Upper lobe of left lung (tissue), 6 donors: ENCODE data around the gene RBM19. TPM values are rescaled to one million over a fixed set of nuclear protein-coding genes. Genes with fewer than 3 reads are reported as not detected.

Experiments
- ATAC-seq, 2 donors: fragments of 200-7000 bp; cut with Tn5 transposase; one replicate each; pipeline ENCODE4 v1.9.1; 2022; ENCODE audit warnings: mild to moderate bottlenecking in 2 of 2, moderate library complexity in 2 of 2; ENCODE audit not compliant: low FRiP score in 2 of 2
- DNase-seq, 2 donors: peaks; one replicate each; pipeline ENCODE4 v3.0.0-alpha.2; 2019 to 2020
- H3K27ac ChIP-seq, 4 donors: fragments of 200-600 bp; sonication (generic); one replicate each; pipeline ENCODE4 v1.5.1; 2016 to 2019
- H3K27me3 ChIP-seq, 4 donors: fragments of 200-600 bp; sonication (generic); one replicate each; pipeline ENCODE4 v1.5.1; 2017 to 2019
- H3K36me3 ChIP-seq, 4 donors: fragments of 200-600 bp; sonication (generic); one replicate each; pipeline ENCODE4 v1.5.1; 2016 to 2019
- H3K4me1 ChIP-seq, 4 donors: fragments of 200-600 bp; sonication (generic); one replicate each; pipeline ENCODE4 v1.5.1; 2018 to 2019
- H3K4me3 ChIP-seq, 4 donors: fragments of 200-600 bp; sonication (generic); one replicate each; pipeline ENCODE4 v1.5.1; 2017 to 2019; ENCODE audit warnings: mild to moderate bottlenecking in 2 of 4, moderate library complexity in 1 of 4
- H3K9me3 ChIP-seq, 4 donors: fragments of 200-600 bp; sonication (generic); one replicate each; pipeline ENCODE4 v1.5.1; 2018 to 2019
- CTCF ChIP-seq, 6 experiments: fragments of 450-650 bp in 4 of 6; fragments of 200-600 bp in 2 of 6; sonication (generic) in 2 of 6; IDR thresholded peaks; one replicate each; pipeline ENCODE4 v1.5.1; 2016 to 2019; ENCODE audit warnings: antibody characterized with exemption in 6 of 6
- EP300 ChIP-seq, 4 donors: sonication (generic); formaldehyde crosslinking; IDR thresholded peaks; one replicate each; pipeline ENCODE4 v1.5.1; 2017; ENCODE audit warnings: antibody characterized with exemption in 4 of 4, control low read depth in 2 of 4
- POLR2A ChIP-seq, 4 donors: fragments of 450-650 bp; IDR thresholded peaks; one replicate each; pipeline ENCODE4 v1.5.1; 2016 to 2017; ENCODE audit warnings: antibody characterized with exemption in 4 of 4, mild to moderate bottlenecking in 2 of 4
- POLR2AphosphoS5 ChIP-seq, 2 donors: sonication (generic); formaldehyde crosslinking; IDR thresholded peaks; one replicate each; pipeline ENCODE4 v1.5.1; 2017; ENCODE audit warnings: antibody characterized with exemption in 2 of 2
- WGBS, 2 donors: methylation state at CpG; one replicate each; pipeline ENCODE4 v1.1.5; 2017 to 2018; 5-methylcytosine and 5-hydroxymethylcytosine counted together
- total RNA-seq, 6 donors: library from RNA; depleted of rRNA in 4 of 6; stranded (reverse); fragments of >200 nt in 4 of 6; gene quantifications; one replicate each; pipeline versions ENCODE4 v1.1.0 to v1.2.1, GENCODE V29; 2016 to 2021
- donor health status: DM: no; HTN: no; CAD: no; lungs with moderate emphysema.
- donor health status: DM: no; HTN: yes; CAD: no; lungs with severe emphysema.

RBM19 gene
- total RNA-seq, 6 donors from 2014 or later = 25.5 to 131 (median 39.9) TPM

GRCh38 chr12:113862590-113863454 is 103.3 kb downstream of the RBM19 start:
- no peak overlapping the region for H3K27ac ChIP-seq
- 54 to 58% methylated on average over 18 of the region's 18 CpGs for WGBS, 2 donors
- DNase-seq = no peak
- TF ChIP-seq POLR2A (IDR thresholded peaks at IDR 0.05) (no peak), CTCF (IDR thresholded peaks at IDR 0.05) (no peak), EP300 (IDR thresholded peaks at IDR 0.05) (no peak), POLR2AphosphoS5 (IDR thresholded peaks at IDR 0.05) (no peak)
- no peaks in the 10 kb centered on the region for H3K27me3 ChIP-seq
- H3K9me3 ChIP-seq = no peaks in the 10 kb centered on the region
- ATAC-seq = no peak
- no peak overlapping the region for H3K4me3 ChIP-seq
- H3K4me1 ChIP-seq = no peaks in the 10 kb centered on the region
- H3K36me3 ChIP-seq = peaks cover 0 to 22% (median 12%) of the 10 kb centered on the region in 4 donors

DNA sequence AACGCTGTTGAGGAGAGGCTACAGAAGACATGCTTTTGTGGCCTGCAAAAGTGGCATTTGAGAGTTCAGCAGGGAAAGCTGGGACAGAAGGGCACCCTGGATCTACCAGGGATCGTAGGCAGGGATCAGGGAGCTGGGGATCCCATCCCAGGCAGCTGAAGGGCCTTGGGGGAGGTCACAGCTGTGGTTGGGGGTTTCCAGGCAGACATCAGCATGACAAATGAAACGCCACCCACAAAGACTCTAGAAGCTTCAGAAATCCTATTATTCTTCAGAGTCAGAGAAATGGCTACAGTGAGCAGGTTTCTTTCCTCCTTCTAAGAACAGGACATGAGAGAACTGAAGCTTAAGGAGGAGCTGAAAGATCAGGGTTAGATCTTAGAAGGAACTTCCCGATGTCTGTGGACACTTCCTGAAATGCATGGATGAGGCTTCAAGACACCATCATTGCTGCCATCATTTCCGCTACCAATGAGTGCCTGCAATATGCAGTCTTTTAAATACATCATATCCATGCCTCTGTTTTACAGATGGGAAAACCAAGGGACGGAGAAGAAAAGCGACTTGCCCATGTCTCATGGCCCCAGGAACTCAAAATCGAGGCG is 104.3 kb downstream of the RBM19 start:
- Histone ChIP-seq H3K36me3 (peaks cover 5 to 32% (median 19%) of the 10 kb centered on the region in 4 donors), H3K9me3 (no peaks in the 10 kb centered on the region), H3K4me3 (no peak overlapping the region), H3K4me1 (no peaks in the 10 kb centered on the region), H3K27ac (no peak overlapping the region), H3K27me3 (no peaks in the 10 kb centered on the region)
- WGBS, 2 donors = 85 to 91% methylated on average over 9 of the region's 9 CpGs
- ATAC-seq (no peak), DNase-seq (no peak)
- no peak for TF ChIP-seq POLR2A (IDR thresholded peaks at IDR 0.05)
- TF ChIP-seq POLR2AphosphoS5 (IDR thresholded peaks at IDR 0.05) = no peak
- no peak for TF ChIP-seq CTCF (IDR thresholded peaks at IDR 0.05)
- TF ChIP-seq EP300 (IDR thresholded peaks at IDR 0.05) = no peak

DNA sequence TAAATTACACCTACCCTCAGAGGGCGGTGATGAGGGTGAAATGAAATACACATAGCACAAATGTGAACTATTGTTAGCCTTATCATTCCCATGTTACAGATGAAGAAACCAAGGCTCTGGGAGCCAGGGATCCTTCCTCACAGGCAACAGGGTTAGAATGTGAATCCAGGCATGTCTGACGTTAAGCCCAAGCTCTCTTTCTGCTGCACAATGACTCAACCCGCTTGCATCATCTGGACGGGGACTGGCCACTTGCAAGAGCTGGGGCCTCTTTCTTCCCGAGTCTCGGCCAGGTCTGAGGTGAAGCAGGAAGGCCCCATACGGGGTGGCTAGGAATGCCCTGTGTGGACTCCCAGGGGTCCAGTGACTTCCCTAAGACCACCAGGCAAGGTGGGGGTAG is 105.2 kb downstream of the RBM19 start:
- no peaks in the 10 kb centered on the region for H3K9me3 ChIP-seq
- H3K27me3 ChIP-seq = no peaks in the 10 kb centered on the region
- DNase-seq = peak in 1 of 2 donors; percentile 30
- peaks cover 5 to 41% (median 26%) of the 10 kb centered on the region in 4 donors for H3K36me3 ChIP-seq
- no peak for ATAC-seq
- no peak overlapping the region for H3K27ac ChIP-seq
- WGBS, 2 donors = 88 to 90% methylated on average over 4 to 7 of the region's 7 CpGs
- TF ChIP-seq EP300 (IDR thresholded peaks at IDR 0.05) (no peak), POLR2A (IDR thresholded peaks at IDR 0.05) (no peak)
- H3K4me3 ChIP-seq = no peak overlapping the region
- no peaks in the 10 kb centered on the region for H3K4me1 ChIP-seq

DNA sequence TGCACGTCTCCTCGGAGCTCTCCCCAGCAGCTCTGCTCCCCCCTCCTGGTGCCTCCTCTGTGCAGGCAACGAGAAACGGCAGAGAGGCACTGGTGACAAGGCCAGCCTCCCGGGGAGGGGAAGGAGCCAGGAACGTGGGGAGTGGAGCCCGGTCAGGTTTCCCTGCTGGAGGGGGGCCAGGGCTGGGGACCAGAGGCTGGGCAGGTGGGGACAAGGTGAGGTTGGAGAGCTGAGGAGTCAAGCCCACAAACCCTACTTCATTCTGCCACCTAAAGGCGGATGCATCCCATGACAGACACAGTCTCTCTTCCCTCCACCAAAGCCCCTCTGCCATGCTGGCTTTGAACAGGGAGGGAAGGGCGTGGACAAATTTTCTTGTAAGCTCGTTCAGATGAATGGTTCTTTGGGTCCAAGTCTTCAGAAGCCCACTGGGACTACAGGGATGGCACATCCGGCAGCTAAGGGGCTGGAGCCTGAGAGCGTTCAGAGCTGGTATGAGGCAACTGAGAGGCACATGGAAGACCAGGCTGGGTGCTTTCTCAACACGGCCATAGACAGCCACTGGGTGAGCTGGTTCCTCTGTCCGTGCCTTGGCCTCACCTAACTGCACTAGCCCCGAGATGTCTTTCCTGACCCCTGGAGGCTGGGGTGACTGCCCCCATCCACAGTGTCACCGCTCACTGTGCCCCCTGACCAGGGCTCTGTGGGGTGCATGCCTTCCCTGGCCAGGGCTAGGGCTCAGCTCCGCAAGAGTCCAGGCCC is 105.9 kb downstream of the RBM19 start:
- no peaks in the 10 kb centered on the region for H3K4me1 ChIP-seq
- ATAC-seq (no peak), DNase-seq (no peak)
- H3K27ac ChIP-seq = no peak overlapping the region
- H3K36me3 ChIP-seq = peaks cover 5 to 48% (median 28%) of the 10 kb centered on the region in 4 donors
- TF ChIP-seq CTCF (IDR thresholded peaks at IDR 0.05) (no peak), POLR2AphosphoS5 (IDR thresholded peaks at IDR 0.05) (no peak), EP300 (IDR thresholded peaks at IDR 0.05) (no peak)
- no peaks in the 10 kb centered on the region for H3K9me3 ChIP-seq
- H3K4me3 ChIP-seq = no peak overlapping the region
- 76 to 78% methylated on average over 15 to 17 of the region's 17 CpGs for WGBS, 2 donors
- no peaks in the 10 kb centered on the region for H3K27me3 ChIP-seq

DNA sequence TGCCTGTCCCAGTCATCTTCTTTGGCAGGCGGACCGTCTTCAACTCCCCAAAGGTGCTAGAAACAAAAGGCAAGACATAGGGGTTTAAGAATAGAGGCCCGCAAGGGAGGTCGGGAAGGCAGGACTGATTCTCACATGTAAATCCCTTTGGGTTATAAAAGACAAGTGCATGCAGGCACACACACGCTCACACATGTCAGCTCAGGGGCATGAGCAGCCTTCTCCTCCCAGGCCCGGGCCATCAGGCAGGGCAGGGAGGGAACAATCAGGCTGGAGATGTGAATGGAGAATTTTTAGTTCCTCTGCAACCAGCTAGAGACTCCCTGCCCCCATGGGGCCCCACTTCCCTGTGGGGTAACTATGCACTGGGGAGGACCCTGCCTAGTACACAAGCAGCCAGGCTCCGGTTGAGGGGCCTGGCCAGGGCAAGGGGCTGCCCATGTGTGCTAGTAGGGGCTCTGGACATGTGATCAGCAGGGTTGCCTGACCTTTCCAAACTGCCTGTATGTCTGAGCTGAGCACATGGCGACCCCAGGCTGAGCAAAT is 107.2 kb downstream of the RBM19 start:
- no peaks in the 10 kb centered on the region for H3K27me3 ChIP-seq
- TF ChIP-seq POLR2A (IDR thresholded peaks at IDR 0.05) (no peak), EP300 (IDR thresholded peaks at IDR 0.05) (no peak), CTCF (IDR thresholded peaks at IDR 0.05) (no peak), POLR2AphosphoS5 (IDR thresholded peaks at IDR 0.05) (no peak)
- no peaks in the 10 kb centered on the region for H3K9me3 ChIP-seq
- ATAC-seq = no peak
- H3K36me3 ChIP-seq = peaks cover 5 to 59% (median 34%) of the 10 kb centered on the region in 4 donors
- no peak overlapping the region for H3K27ac ChIP-seq
- DNase-seq = no peak
- no peak overlapping the region for H3K4me3 ChIP-seq
- WGBS, 2 donors = 74 to 88% methylated on average over 8 of the region's 8 CpGs
- no peaks in the 10 kb centered on the region for H3K4me1 ChIP-seq
